NT2/D1 (cell line): ENCODE measurements around the gene KIF5B.
"Not testable (repeated sequence)": the region's sequence is repeated elsewhere in the genome, so short reads cannot be mapped to it uniquely, and the experiment has no call there.

Experiments used
- DNase-seq: peaks from one replicate; pipeline ENCODE4 v3.0.0-alpha.2; 2011; ENCODE audit warnings: low read depth, low spot score
- H3K27me3 ChIP-seq: 2 replicates; pipeline ENCODE4 v1.6.0; 2011; ENCODE audit warnings: mild to moderate bottlenecking; ENCODE audit not compliant: insufficient read length, insufficient read depth
- H3K36me3 ChIP-seq: 2 replicates; pipeline ENCODE4 v1.6.1; 2011; ENCODE audit warnings: mild to moderate bottlenecking, low read length, mixed read lengths; ENCODE audit not compliant: insufficient read depth, insufficient read length
- H3K4me1 ChIP-seq: 2 replicates; pipeline ENCODE4 v1.5.1; 2011; ENCODE audit not compliant: insufficient read depth, insufficient read length
- H3K4me3 ChIP-seq: 2 replicates; pipeline ENCODE4 v1.5.1; 2011; ENCODE audit warnings: low read depth; ENCODE audit not compliant: insufficient read length
- H3K9ac ChIP-seq: 2 replicates; pipeline ENCODE4 v1.6.0; 2011; ENCODE audit warnings: low read depth; ENCODE audit not compliant: insufficient read length
- H3K9me3 ChIP-seq: 2 replicates; pipeline ENCODE4 v1.5.1; 2011; ENCODE audit warnings: mild to moderate bottlenecking, low read length; ENCODE audit not compliant: insufficient read depth
- SUZ12 ChIP-seq: IDR thresholded peaks from 2 replicates; pipeline ENCODE4 v1.6.1; 2011; ENCODE audit not compliant: insufficient read length, insufficient read depth; ENCODE audit errors: extremely low read depth
- YY1 ChIP-seq: IDR thresholded peaks from 2 replicates; pipeline ENCODE4 v1.6.1; 2011; ENCODE audit not compliant: insufficient read length, insufficient read depth
- ZNF274 ChIP-seq: IDR thresholded peaks from 2 replicates; pipeline ENCODE4 v1.6.1; 2011; ENCODE audit warnings: mild to moderate bottlenecking, low read depth, low read length

KIF5B gene

DNA sequence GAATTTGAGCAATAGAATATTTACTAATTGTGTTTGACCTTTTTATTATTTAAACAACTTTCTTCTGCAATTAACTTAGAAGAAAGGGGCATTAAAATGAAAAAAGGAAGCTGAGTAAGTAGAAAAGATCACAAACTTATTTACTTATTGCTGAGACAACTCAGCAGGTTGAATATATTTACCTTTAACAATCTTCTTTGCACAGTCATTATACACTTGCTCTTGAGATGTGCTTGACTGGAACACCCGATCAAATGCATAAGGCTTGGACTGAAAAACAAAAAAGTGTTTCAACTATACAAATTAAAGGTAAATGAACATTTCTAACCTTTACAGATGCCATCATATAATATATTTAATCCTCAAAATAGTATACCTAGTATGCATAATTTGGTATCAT lies 7.9 kb downstream of the KIF5B start:
- no peak for TF ChIP-seq YY1
- TF ChIP-seq ZNF274 = no peak
- TF ChIP-seq SUZ12 = no peak
- Histone ChIP-seq H3K9ac (no peak overlapping the region), H3K27me3 (no peaks in the 10 kb centered on the region), H3K4me1 (no peaks in the 10 kb centered on the region), H3K36me3 (peaks cover 52% of the 10 kb centered on the region), H3K9me3 (no peaks in the 10 kb centered on the region), H3K4me3 (no peak overlapping the region)
- no peak for DNase-seq

GRCh38 chr10:32047881-32048280 lies 8.3 kb downstream of the KIF5B start:
- Histone ChIP-seq H3K9me3 (no peaks in the 10 kb centered on the region), H3K4me1 (no peaks in the 10 kb centered on the region), H3K4me3 (no peak overlapping the region), H3K9ac (no peak overlapping the region), H3K27me3 (no peaks in the 10 kb centered on the region), H3K36me3 (peaks cover 54% of the 10 kb centered on the region)
- no peak for TF ChIP-seq ZNF274
- TF ChIP-seq YY1 = no peak
- TF ChIP-seq SUZ12 = no peak
- DNase-seq = no peak

- no peak for DNase-seq
- peaks cover 60% of the 10 kb centered on the region for H3K36me3 ChIP-seq
- TF ChIP-seq ZNF274 = no peak
- TF ChIP-seq SUZ12 = no peak
- no peak overlapping the region for H3K4me3 ChIP-seq
- no peak overlapping the region for H3K9ac ChIP-seq
- no peaks in the 10 kb centered on the region for H3K9me3 ChIP-seq
- H3K27me3 ChIP-seq = no peaks in the 10 kb centered on the region
- H3K4me1 ChIP-seq = no peaks in the 10 kb centered on the region
Measured at GRCh38 chr10:32046151-32046550, 10.1 kb downstream of the KIF5B start.

DNA sequence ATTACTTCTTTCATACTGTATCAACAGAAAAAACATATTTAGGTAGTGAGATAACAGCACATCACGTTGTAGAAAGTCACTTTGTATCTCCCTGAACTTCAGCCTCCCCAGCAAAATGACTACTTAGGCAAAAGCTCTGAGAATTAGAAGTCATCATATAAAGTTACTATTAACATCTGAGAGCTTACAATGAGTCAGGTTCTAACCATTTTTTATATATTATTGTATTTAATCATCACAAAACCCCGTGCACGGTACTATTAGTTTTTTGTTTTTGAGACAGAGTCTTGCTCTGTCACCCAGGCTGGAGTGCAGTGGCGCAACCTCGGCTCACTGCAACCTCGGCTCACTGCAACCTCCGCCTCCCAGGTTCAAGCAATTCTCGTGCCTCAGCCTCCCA lies 13.5 kb downstream of the KIF5B start:
- not testable (repeated sequence) for DNase-seq, H3K9ac ChIP-seq, H3K27me3 ChIP-seq, H3K9me3 ChIP-seq, H3K4me3 ChIP-seq, H3K4me1 ChIP-seq
- peaks cover 67% of the 10 kb centered on the region for H3K36me3 ChIP-seq

GRCh38 chr10:32041290-32042028 lies 14.8 kb downstream of the KIF5B start:
- Histone ChIP-seq H3K27me3 (no peaks in the 10 kb centered on the region), H3K36me3 (peaks cover 66% of the 10 kb centered on the region), H3K4me1 (no peaks in the 10 kb centered on the region), H3K4me3 (no peak overlapping the region), H3K9ac (no peak overlapping the region), H3K9me3 (no peaks in the 10 kb centered on the region)
- TF ChIP-seq ZNF274 = no peak
- TF ChIP-seq YY1 = no peak
- no peak for DNase-seq

GRCh38 chr10:32039734-32040133 lies 16.5 kb downstream of the KIF5B start:
- Histone ChIP-seq H3K27me3 (no peaks in the 10 kb centered on the region), H3K36me3 (peaks cover 75% of the 10 kb centered on the region), H3K9me3 (no peaks in the 10 kb centered on the region)

GRCh38 chr10:32038777-32039176 lies 17.4 kb downstream of the KIF5B start:
- Histone ChIP-seq H3K9me3 (no peaks in the 10 kb centered on the region), H3K9ac (no peak overlapping the region), H3K36me3 (peaks cover 76% of the 10 kb centered on the region), H3K4me1 (no peaks in the 10 kb centered on the region), H3K4me3 (no peak overlapping the region), H3K27me3 (no peaks in the 10 kb centered on the region)
- no peak for DNase-seq
- TF ChIP-seq SUZ12 (no peak), YY1 (no peak), ZNF274 (no peak)

More at GRCh38 chr10:32039734-32040133, 16.5 kb downstream of the KIF5B start:
- no peak overlapping the region for H3K4me3 ChIP-seq
- TF ChIP-seq ZNF274 (no peak), SUZ12 (no peak), YY1 (no peak)
- H3K4me1 ChIP-seq = no peaks in the 10 kb centered on the region
- H3K9ac ChIP-seq = no peak overlapping the region
- DNase-seq = no peak
